Measurements from ENCODE around the gene STMN1.

- no peak for TF ChIP-seq CTCF (IDR thresholded peaks at IDR 0.05 in 8 of 11, conservative IDR thresholded peaks at IDR 0.05 in 3 of 11)
- TF ChIP-seq POLR2A (IDR thresholded peaks at IDR 0.05), result no peak
Measured at GRCh38 chr1:25908161-25908560, 1.9 kb upstream of the STMN1 start.
